Astrocyte (in vitro differentiated cells and primary cell): ENCODE data around the gene FOXJ2.
"Not testable (repeated sequence)": the region's sequence is repeated elsewhere in the genome, so short reads cannot be mapped to it uniquely, and the experiment has no call there.

Experiments used
- CTCF ChIP-seq: IDR thresholded peaks from 2 replicates; pipeline ENCODE4 v1.5.1; 2011; ENCODE audit warnings: low read depth, mild to moderate bottlenecking, inconsistent platforms, low read length, moderate library complexity; ENCODE audit not compliant: insufficient read depth
- EZH2 ChIP-seq: IDR thresholded peaks from 2 replicates; pipeline ENCODE4 v1.6.1; 2012; ENCODE audit warnings: mild to moderate bottlenecking, low read length, inconsistent platforms; ENCODE audit not compliant: insufficient read depth

GRCh38 chr12:7983460-7983859 is 49.1 kb upstream of the FOXJ2 start:
- not testable (repeated sequence) for TF ChIP-seq CTCF, EZH2
